Measurements from ENCODE around the gene SLC35E1.

Gene SLC35E1

DNA sequence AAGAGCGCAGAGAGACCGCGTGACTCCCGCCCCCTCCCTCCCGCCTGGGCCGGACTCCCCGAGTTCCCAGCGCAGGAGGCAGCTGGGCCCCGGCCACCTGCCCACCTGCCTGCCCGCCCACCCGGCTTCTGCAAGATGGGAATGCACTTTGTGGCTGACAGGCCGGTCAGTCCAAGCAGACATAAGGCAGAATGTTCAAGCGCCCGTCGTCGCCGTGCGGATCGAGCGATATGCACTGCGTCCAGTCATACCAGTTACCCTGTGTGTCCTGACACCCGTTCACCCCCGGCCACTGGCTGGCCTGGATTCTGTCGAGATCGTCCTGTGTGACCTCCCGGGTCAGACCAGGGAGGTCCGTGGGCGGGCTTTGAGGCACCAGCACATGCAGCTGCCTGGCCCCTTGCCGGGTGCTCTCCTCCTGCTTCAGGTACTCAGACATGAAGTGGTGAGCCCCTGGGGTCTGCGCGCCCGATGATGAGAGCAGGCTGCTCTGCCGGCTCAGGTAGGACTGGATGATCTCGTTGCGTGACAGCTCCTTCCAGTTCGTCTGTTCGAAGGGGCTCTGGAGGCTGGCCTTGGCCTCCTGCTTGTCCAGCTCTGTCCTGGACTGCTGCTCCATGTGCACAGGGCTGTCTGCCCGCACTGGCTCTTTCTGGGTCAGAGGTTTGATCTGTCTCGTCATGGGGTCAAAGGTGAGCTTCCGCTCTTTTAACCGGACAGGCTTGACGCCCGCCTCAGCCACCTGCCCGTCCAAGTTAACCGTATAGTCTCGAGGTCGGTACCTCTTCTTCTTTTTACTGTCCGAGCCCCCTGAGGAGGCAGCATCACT is 3.9 kb upstream of the SLC35E1 start:
- DNase-seq (ENCODE audit: low read depth), result no peak
- TF ChIP-seq, protein P1, sequence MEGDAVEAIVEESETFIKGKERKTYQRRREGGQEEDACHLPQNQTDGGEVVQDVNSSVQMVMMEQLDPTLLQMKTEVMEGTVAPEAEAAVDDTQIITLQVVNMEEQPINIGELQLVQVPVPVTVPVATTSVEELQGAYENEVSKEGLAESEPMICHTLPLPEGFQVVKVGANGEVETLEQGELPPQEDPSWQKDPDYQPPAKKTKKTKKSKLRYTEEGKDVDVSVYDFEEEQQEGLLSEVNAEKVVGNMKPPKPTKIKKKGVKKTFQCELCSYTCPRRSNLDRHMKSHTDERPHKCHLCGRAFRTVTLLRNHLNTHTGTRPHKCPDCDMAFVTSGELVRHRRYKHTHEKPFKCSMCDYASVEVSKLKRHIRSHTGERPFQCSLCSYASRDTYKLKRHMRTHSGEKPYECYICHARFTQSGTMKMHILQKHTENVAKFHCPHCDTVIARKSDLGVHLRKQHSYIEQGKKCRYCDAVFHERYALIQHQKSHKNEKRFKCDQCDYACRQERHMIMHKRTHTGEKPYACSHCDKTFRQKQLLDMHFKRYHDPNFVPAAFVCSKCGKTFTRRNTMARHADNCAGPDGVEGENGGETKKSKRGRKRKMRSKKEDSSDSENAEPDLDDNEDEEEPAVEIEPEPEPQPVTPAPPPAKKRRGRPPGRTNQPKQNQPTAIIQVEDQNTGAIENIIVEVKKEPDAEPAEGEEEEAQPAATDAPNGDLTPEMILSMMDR (IDR thresholded peaks at IDR 0.05; ENCODE audit: control insufficient read depth, extremely low read depth, insufficient read depth), result no peak
- no peak overlapping the region for H3K4me3 ChIP-seq (ENCODE audit: low read depth, low read length)

GRCh38 chr19:16575282-16575681 is 3.1 kb upstream of the SLC35E1 start:
- DNase-seq (ENCODE audit: low read depth), result no peak
- TF ChIP-seq, protein P1 (IDR thresholded peaks at IDR 0.05; ENCODE audit: control insufficient read depth, extremely low read depth, insufficient read depth), result no peak
- no peak overlapping the region for H3K4me3 ChIP-seq (ENCODE audit: low read depth, low read length)

- peak overlapping the region; percentile 82 for H3K4me3 ChIP-seq (ENCODE audit: low read depth, low read length)
- no peak for DNase-seq (ENCODE audit: low read depth)
- TF ChIP-seq, protein P1 (IDR thresholded peaks at IDR 0.05; ENCODE audit: control insufficient read depth, extremely low read depth, insufficient read depth), result no peak
These were observed 1.7 kb upstream of the SLC35E1 start for GRCh38 chr19:16573925-16574324.

GRCh38 chr19:16573296-16573695 is 1.1 kb upstream of the SLC35E1 start:
- TF ChIP-seq, protein P1 (IDR thresholded peaks at IDR 0.05; ENCODE audit: control insufficient read depth, extremely low read depth, insufficient read depth), result no peak
- peak overlapping the region; percentile 82 for H3K4me3 ChIP-seq (ENCODE audit: low read depth, low read length)
- DNase-seq (ENCODE audit: low read depth), result no peak

DNA sequence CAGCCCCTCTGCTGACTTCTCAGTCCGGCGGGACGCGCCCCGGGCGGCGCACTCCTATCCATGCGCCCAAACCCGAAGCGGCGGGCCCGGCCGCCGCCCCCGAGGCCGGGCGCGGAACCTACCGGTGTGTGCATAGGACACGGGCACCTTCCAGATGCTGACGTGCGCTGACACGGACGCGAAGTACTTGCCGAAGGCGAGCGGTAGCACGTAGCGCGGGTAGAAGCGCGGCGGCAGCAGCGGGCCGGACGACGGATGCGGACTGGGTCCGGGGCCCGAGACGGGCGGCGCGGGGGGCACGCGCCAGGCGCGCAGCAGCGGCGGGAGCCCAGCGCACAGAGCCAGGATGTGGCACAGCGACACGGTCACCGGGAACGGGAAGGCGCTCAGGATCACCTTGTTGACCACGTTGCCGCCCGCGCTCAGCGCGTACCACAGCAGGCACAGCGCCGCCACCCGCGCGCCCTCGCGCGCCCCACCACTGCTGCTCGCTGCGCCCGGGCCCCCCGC is 338 bp downstream of the SLC35E1 start:
- TF ChIP-seq, protein P1 (IDR thresholded peaks at IDR 0.05; ENCODE audit: control insufficient read depth, extremely low read depth, insufficient read depth), result no peak
- DNase-seq (ENCODE audit: low read depth), result no peak
- peak overlapping the region; percentile 75 for H3K4me3 ChIP-seq (ENCODE audit: low read depth, low read length)

- no peak for DNase-seq (ENCODE audit: low read depth)
- H3K4me3 ChIP-seq (ENCODE audit: low read depth, low read length), result peak overlapping the region; percentile 75
- TF ChIP-seq, protein P1 (IDR thresholded peaks at IDR 0.05; ENCODE audit: control insufficient read depth, extremely low read depth, insufficient read depth), result no peak
These were observed 932 bp downstream of the SLC35E1 start for GRCh38 chr19:16571283-16571682.

Data from LNCaP clone FGC (cell line).